ENCODE data around the gene CDH23. TPM values are rescaled to one million over a fixed set of nuclear protein-coding genes. Genes with fewer than 3 reads are reported as not detected.

Gene CDH23
- total and polyA plus RNA-seq, 2 of the 8 experiments (the other 6 are each of a cell fraction or from before 2014, with no cell fraction given): 1.9 to 4.9 TPM

DNA sequence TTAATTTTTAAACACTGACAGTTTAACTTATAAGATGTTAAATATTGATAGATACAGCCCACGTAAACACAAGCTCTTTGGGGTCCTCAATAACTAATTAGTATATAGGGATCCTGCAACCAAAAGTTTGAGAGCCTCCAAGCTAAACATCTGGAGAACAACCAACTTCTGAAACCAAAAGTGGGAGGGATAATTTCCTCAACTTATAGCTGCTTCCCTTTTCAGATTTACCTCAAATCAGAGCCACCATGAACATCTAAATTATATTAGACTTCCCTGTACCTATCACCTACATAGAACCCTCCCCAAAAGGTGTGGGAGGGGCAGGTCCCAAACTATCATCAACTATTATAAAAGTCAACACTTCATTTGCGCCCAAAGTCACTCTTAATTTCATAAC is 445.7 kb downstream of the CDH23 start:
- FAIRE-seq: no peak
- TF ChIP-seq GABPA (IDR thresholded peaks at IDR 0.05; ENCODE audit: borderline replicate concordance, insufficient read depth, low read length) (no peak), ZNF274 (IDR thresholded peaks at IDR 0.05; ENCODE audit: borderline replicate concordance, extremely low read depth, low read length) (no peak), EP300 (IDR thresholded peaks at IDR 0.05; ENCODE audit: borderline replicate concordance in 1 of 2, low read depth in 2 of 2, low read length in 2 of 2) (no peak), RNF2 (IDR thresholded peaks at IDR 0.05; ENCODE audit: borderline replicate concordance, low read depth, low read length, missing control alignments, poor library complexity, severe bottlenecking) (no peak), NRF1 (IDR thresholded peaks at IDR 0.05; ENCODE audit: low read depth, low read length) (no peak), PHF8 (conservative IDR thresholded peaks at IDR 0.05; ENCODE audit: low read depth, low read length) (no peak), KDM4A (IDR thresholded peaks at IDR 0.05; ENCODE audit: low read depth, low read length, severe bottlenecking) (no peak), KDM1A (IDR thresholded peaks at IDR 0.05; ENCODE audit: borderline replicate concordance, low read length) (no peak)
- TF ChIP-seq, protein P1, sequence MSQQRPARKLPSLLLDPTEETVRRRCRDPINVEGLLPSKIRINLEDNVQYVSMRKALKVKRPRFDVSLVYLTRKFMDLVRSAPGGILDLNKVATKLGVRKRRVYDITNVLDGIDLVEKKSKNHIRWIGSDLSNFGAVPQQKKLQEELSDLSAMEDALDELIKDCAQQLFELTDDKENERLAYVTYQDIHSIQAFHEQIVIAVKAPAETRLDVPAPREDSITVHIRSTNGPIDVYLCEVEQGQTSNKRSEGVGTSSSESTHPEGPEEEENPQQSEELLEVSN (IDR thresholded peaks at IDR 0.05): no peak
- TF ChIP-seq, protein P2, sequence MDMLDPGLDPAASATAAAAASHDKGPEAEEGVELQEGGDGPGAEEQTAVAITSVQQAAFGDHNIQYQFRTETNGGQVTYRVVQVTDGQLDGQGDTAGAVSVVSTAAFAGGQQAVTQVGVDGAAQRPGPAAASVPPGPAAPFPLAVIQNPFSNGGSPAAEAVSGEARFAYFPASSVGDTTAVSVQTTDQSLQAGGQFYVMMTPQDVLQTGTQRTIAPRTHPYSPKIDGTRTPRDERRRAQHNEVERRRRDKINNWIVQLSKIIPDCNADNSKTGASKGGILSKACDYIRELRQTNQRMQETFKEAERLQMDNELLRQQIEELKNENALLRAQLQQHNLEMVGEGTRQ (IDR thresholded peaks at IDR 0.05; ENCODE audit: low read length): no peak
- TF ChIP-seq, protein P3, sequence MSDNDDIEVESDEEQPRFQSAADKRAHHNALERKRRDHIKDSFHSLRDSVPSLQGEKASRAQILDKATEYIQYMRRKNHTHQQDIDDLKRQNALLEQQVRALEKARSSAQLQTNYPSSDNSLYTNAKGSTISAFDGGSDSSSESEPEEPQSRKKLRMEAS (IDR thresholded peaks at IDR 0.05): no peak

More for the DNA sequence above, 445.7 kb downstream of the CDH23 start:
- H2BK120ac ChIP-seq (replicated peaks; ENCODE audit: low read depth, low read length): no peak overlapping the region
- ChIA-PET CTCF (ENCODE audit: partially characterized antibody) (interaction anchor here (1.2 to 11.0 kb wide), 3 partner anchors 9 to 52 kb away, joined by 3 to 113 read pairs (median 5); no protein-coding TSS in a partner anchor), POLR2A (ENCODE audit: partially characterized antibody) (interaction anchor here (1.0 to 1.8 kb wide), 4 partner anchors 8 to 21 kb away, joined by 3 to 4 read pairs (median 3); partner anchors contain the start of gene PSAP)
- H2AFZ ChIP-seq (ENCODE audit: low read length): no peak overlapping the region
- H3K4me3 ChIP-seq (ENCODE audit: extremely low read depth in 1 of 4, insufficient read depth in 2 of 4, low read depth in 3 of 4, low read length in 4 of 4): no peak overlapping the region
- H3K9ac ChIP-seq (replicated peaks in 1 of 4; ENCODE audit: extremely low read depth in 1 of 4, low read depth in 3 of 4, low read length in 3 of 4): no peak overlapping the region
- no peak overlapping the region for H3K23ac ChIP-seq (ENCODE audit: insufficient read length)
- peaks cover 14% of the 10 kb centered on the region for H3K79me1 ChIP-seq (ENCODE audit: low read depth, low read length)
- no peak overlapping the region for H3K27ac ChIP-seq (ENCODE audit: low read depth, low read length)
- no peak overlapping the region for H2AK5ac ChIP-seq (ENCODE audit: low read depth, low read length)
- peaks cover 40 to 97% of the 10 kb centered on the region in 2 experiments for H3K79me2 ChIP-seq (ENCODE audit: control insufficient read depth in 1 of 2, insufficient read depth in 2 of 2, low read length in 2 of 2)
- no peaks in the 10 kb centered on the region for H3K9me3 ChIP-seq (ENCODE audit: insufficient read depth in 2 of 2, low read depth in 1 of 2, low read length in 1 of 2)
- no peak overlapping the region for H3K18ac ChIP-seq (ENCODE audit: extremely low read depth, low read length)
- H4K20me1 ChIP-seq (replicated peaks in 1 of 2; ENCODE audit: control insufficient read depth in 1 of 2, insufficient read depth in 2 of 2, low read length in 2 of 2): peaks cover 36 to 44% of the 10 kb centered on the region in 2 experiments
- no peak overlapping the region for H3K4ac ChIP-seq (replicated peaks; ENCODE audit: insufficient read length, low read depth, low read length)
- 45 to 100% methylated on average over 1 to 2 of the region's 2 CpGs for WGBS, 2 experiments (ENCODE audit: extremely low coverage in 1 of 2, insufficient coverage in 1 of 2, insufficient read length in 1 of 2, insufficient replicate concordance in 2 of 2, low coverage in 1 of 2, low lambda C conversion rate in 2 of 2, missing lambda C conversion rate in 1 of 2)
- H3K4me1 ChIP-seq (replicated peaks in 1 of 4; ENCODE audit: control insufficient read depth in 3 of 4, insufficient read depth in 4 of 4, low read length in 3 of 4): peaks cover 10 to 19% (median 12%) of the 10 kb centered on the region in 4 experiments
- no peak for DNase-seq (ENCODE audit: low read depth in 1 of 2, low spot score in 2 of 2)
- no peak overlapping the region for H2BK12ac ChIP-seq (ENCODE audit: low read depth, low read length)
- H4K91ac ChIP-seq (replicated peaks; ENCODE audit: insufficient read length, low read length): no peak overlapping the region
- H4K5ac ChIP-seq (ENCODE audit: insufficient read length, low read depth, low read length): no peak overlapping the region
- H3K4me2 ChIP-seq (ENCODE audit: insufficient read depth in 1 of 2, low read depth in 2 of 2, low read length in 2 of 2): no peak overlapping the region
- no peaks in the 10 kb centered on the region for H3K23me2 ChIP-seq (ENCODE audit: low read depth, low read length)
- H3K56ac ChIP-seq (replicated peaks; ENCODE audit: insufficient read length, low read depth, low read length): no peak overlapping the region
- H3K14ac ChIP-seq (ENCODE audit: insufficient read length): no peak overlapping the region
- H3K36me3 ChIP-seq (ENCODE audit: control insufficient read depth in 2 of 4, insufficient read depth in 4 of 4, low read length in 3 of 4): no peaks in the 10 kb centered on the region
- H4K8ac ChIP-seq (ENCODE audit: extremely low read depth, insufficient read depth, low read length): no peak overlapping the region
- H3K27me3 ChIP-seq (replicated peaks in 1 of 4; ENCODE audit: control insufficient read depth in 3 of 4, extremely low read depth in 1 of 4, insufficient read depth in 3 of 4, low read length in 3 of 4): no peaks in the 10 kb centered on the region
- H2BK5ac ChIP-seq (ENCODE audit: low read depth, low read length): no peak overlapping the region
- no peak overlapping the region for H2BK20ac ChIP-seq (ENCODE audit: low read length)
- H2BK15ac ChIP-seq (ENCODE audit: low read length): no peak overlapping the region
